DOHH2 (cell line): ENCODE results near the gene SPOCD1.

Source experiments
- CTCF ChIP-seq: fragments of 200-600 bp; sonication (generic); IDR thresholded peaks from one replicate; pipeline ENCODE4 v1.5.1; 2014; ENCODE audit warnings: antibody characterized with exemption, mild to moderate bottlenecking, low read depth, low read length; ENCODE audit not compliant: poor library complexity, severe bottlenecking
- EZH2phosphoT487 ChIP-seq: fragments of 200-600 bp; sonication (generic); IDR thresholded peaks from 2 replicates; pipeline ENCODE4 v1.6.1; 2017; ENCODE audit warnings: borderline replicate concordance, mild to moderate bottlenecking, antibody characterized with exemption, low read length, moderate library complexity, mixed read lengths

- TF ChIP-seq CTCF (no peak), EZH2phosphoT487 (no peak)
Measured at GRCh38 chr1:31757989-31758388, 57.8 kb downstream of the SPOCD1 start.
